D721Med (cell line): Measurements from ENCODE around the gene LHX4.

Source experiments
- DNase-seq: peaks from one replicate; pipeline ENCODE4 v3.0.0; 2011; ENCODE audit warnings: low spot score; ENCODE audit not compliant: insufficient read length
- FAIRE-seq: peaks from 2 replicates; lab custom pipeline; 2011; peaks lifted over from hg19 to GRCh38; lab: Jason Lieb, UNC
- TF ChIP-seq, protein P1 (sequence below): IDR thresholded peaks from 2 replicates; pipeline ENCODE4 v1.5.1; 2012; ENCODE audit warnings: mild to moderate bottlenecking, control low read depth; ENCODE audit not compliant: insufficient read depth; ENCODE audit errors: missing control alignments

LHX4 gene

DNA sequence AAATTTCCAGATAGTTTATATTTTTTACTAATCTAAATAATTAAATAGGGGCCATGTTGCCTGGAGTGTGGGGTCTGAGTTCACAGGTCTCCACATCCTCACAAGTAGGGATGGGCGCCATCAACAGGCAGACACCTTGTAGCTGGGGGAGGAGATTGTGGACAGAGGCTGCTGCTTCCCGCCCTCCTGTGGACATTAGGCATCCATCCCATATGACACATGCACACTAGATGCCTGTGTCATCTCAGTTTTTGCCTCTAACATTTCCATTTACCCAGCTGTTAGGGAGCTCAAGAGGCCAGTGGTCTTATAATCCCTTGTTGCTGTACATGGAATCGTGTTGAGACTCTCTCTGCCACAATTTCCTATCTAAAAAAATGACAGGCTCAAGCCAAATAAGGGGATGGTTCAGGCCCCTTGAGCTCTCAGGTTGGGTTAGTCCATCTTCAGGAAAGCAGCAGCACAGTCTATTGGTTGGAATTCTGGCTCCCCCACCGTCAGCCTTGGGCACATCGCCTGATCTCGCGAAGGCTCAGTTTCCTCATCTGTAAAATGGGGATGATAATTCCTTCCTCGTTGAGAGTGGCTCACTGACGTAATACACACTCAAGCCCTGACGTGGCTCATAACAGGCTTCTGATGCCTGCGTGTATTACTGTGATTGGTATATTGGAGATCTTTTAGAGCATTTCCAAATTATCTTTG is 13.6 kb downstream of the LHX4 start:
- TF ChIP-seq, protein P1, sequence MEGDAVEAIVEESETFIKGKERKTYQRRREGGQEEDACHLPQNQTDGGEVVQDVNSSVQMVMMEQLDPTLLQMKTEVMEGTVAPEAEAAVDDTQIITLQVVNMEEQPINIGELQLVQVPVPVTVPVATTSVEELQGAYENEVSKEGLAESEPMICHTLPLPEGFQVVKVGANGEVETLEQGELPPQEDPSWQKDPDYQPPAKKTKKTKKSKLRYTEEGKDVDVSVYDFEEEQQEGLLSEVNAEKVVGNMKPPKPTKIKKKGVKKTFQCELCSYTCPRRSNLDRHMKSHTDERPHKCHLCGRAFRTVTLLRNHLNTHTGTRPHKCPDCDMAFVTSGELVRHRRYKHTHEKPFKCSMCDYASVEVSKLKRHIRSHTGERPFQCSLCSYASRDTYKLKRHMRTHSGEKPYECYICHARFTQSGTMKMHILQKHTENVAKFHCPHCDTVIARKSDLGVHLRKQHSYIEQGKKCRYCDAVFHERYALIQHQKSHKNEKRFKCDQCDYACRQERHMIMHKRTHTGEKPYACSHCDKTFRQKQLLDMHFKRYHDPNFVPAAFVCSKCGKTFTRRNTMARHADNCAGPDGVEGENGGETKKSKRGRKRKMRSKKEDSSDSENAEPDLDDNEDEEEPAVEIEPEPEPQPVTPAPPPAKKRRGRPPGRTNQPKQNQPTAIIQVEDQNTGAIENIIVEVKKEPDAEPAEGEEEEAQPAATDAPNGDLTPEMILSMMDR = no peak
- DNase-seq = no peak
- FAIRE-seq = no peak

DNA sequence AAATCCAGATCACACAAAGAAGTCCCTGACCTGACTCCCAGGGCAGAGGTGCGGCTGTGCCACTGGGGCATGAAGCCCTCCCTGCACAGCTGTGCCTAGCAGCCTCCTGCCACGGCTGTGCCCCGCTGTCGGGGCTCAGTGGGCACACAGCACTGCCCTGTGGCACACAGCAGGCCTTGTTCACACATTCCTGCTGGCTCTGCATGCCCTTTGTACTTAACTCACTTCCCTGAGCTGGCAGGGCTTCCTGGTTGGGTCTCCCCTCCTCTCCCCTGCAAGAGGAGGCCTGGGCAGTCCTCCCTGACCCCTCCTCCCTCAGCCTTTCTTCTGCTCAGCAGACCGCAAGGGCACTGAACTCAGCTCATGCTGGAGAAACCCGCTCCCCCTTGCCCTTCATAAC is 14.8 kb downstream of the LHX4 start:
- TF ChIP-seq, protein P1 = no peak
- DNase-seq (no peak), FAIRE-seq (no peak)

DNA sequence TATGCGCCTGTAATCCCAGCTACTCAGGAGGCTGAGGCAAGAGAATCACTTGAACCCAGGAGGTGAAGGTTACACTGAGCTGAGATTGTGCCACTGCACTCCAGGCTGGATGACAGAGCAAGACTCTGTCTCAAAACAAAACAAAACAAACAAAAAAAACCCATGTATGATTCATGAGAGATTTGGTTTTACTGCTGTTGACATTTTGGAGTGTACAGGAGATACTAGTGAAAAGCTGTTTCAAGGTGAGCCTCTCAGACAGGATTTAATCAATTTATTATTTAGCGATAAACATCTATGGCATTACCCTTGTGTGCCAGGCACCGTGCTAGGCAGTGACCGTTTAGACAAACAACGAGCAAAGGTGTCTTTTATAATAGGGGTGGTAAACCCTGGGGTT is 16.5 kb downstream of the LHX4 start:
- TF ChIP-seq, protein P1 = no peak
- FAIRE-seq = no peak
- DNase-seq = no peak

GRCh38 chr1:180247061-180247460 is 17.0 kb downstream of the LHX4 start:
- TF ChIP-seq, protein P1 = no peak
- no peak for DNase-seq
- no peak for FAIRE-seq

DNA sequence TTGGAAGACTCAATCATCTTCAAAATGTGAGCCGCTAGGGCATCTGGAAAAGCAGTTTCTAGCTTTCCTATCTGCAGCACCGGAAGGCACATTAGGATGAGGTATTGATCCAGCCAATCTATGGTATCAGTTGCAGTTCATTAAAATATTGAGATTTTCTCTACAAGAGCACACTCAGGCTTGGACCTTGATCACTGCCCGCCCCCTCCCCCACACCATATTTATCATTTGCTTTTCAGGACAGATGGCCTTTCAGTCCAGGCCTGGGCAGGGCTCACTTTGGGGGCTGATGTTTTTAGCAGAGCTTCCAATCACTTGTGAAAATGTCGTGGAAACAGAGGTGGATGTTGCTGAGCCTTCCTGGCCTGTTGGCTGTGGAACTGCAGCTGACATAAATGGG is 17.5 kb downstream of the LHX4 start:
- FAIRE-seq = no peak
- DNase-seq = no peak
- TF ChIP-seq, protein P1 = no peak

GRCh38 chr1:180248176-180248575 is 18.1 kb downstream of the LHX4 start:
- TF ChIP-seq, protein P1 = no peak
- FAIRE-seq (no peak), DNase-seq (no peak)
